ENCODE data around the gene RASSF3. TPM values are rescaled to one million over a fixed set of nuclear protein-coding genes. Genes with fewer than 3 reads are reported as not detected.

The RASSF3 gene
- total and polyA plus RNA-seq, 2 experiments from 2014 or later: 4.8 to 23.6 TPM

DNA sequence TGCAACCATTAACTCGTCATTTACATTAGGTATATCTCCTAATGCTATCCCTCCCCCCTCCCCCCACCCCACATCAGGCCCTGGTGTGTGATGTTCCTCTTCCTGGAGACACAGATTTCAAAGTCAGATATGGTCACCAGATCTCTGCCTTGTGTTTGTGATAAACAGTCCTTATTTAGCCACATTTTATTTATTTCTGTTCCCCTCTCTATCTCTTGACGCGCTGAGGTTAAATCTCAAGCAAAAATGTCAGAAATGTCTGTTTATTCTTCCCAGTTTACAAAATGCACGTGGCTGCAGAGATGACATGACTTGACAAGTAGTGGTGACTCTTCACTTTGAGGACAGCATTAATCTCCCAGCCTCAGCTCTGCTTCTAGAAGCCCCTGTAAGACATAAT lies 11.5 kb upstream of the RASSF3 start:
- TF ChIP-seq, protein P1, sequence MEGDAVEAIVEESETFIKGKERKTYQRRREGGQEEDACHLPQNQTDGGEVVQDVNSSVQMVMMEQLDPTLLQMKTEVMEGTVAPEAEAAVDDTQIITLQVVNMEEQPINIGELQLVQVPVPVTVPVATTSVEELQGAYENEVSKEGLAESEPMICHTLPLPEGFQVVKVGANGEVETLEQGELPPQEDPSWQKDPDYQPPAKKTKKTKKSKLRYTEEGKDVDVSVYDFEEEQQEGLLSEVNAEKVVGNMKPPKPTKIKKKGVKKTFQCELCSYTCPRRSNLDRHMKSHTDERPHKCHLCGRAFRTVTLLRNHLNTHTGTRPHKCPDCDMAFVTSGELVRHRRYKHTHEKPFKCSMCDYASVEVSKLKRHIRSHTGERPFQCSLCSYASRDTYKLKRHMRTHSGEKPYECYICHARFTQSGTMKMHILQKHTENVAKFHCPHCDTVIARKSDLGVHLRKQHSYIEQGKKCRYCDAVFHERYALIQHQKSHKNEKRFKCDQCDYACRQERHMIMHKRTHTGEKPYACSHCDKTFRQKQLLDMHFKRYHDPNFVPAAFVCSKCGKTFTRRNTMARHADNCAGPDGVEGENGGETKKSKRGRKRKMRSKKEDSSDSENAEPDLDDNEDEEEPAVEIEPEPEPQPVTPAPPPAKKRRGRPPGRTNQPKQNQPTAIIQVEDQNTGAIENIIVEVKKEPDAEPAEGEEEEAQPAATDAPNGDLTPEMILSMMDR (IDR thresholded peaks at IDR 0.05; ENCODE audit: low read depth, low read length): no peak
- H3K27me3 ChIP-seq: no peaks in the 10 kb centered on the region
- no peak for DNase-seq (ENCODE audit: low read depth in 1 of 2, low spot score in 1 of 2)

DNA sequence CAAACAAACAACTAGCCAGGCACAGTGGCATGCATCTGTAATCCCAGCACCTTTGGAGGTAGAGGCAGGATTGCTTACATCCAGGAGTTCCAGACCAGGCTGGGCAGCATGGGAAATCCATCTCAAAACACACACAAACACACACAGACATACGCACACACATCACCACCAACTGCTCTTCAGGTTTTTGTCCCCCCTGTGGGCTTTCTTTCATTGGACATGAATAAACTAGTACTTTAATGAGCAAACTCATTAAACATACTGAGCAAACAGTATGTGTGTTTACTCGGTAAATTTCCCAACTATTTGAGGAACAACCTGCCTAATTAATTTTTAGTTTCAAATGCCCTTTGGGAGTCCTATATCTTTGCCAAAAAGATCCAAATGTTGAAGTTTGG lies 10.1 kb upstream of the RASSF3 start:
- Histone ChIP-seq H3K27me3 (no peaks in the 10 kb centered on the region), H3K4me1 (ENCODE audit: low read depth) (no peaks in the 10 kb centered on the region), H3K36me3 (no peaks in the 10 kb centered on the region), H3K4me3 (no peak overlapping the region), H3K27ac (no peak overlapping the region), H3K9me3 (ENCODE audit: low read depth) (no peaks in the 10 kb centered on the region)
- DNase-seq (ENCODE audit: low read depth in 1 of 2, low spot score in 1 of 2): no peak
- TF ChIP-seq, protein P1 (IDR thresholded peaks at IDR 0.05; ENCODE audit: low read depth, low read length): no peak

More for the DNA sequence above, 11.5 kb upstream of the RASSF3 start:
- Histone ChIP-seq H3K4me1 (ENCODE audit: low read depth) (no peaks in the 10 kb centered on the region), H3K27ac (no peak overlapping the region), H3K36me3 (no peaks in the 10 kb centered on the region), H3K9me3 (ENCODE audit: low read depth) (no peaks in the 10 kb centered on the region), H3K4me3 (no peak overlapping the region)

DNA sequence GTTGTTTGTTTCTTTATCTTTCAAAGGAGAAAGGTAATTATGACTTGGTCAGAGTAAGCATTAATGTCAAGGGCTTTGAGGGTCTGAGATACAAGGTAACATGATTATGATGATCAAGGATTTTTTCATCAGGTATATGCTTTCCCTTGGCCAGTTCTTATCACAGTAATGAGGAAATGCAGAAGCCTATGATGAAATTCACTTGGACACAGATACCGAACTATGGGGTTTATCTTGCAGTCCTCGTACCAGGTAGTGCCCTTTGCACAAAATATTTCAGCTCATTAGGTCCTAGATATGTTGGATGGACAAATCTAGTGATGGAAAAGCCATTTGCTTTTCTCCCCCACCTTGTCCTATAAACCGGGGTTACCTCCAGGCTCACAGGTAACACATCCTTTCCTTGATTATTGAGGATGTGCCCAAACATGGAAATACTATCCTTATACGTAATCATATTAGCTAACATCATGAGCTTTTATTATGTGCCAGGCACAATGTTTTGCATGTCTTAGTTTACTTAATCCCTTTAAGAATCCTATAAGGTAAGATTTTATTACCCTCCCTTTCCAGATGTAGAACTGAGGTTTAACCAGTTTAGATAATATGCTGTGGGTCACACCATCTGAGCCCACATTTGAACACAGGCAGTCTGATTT lies 7.0 kb upstream of the RASSF3 start:
- TF ChIP-seq, protein P1 (IDR thresholded peaks at IDR 0.05; ENCODE audit: low read depth, low read length): no peak
- Histone ChIP-seq H3K27ac (no peak overlapping the region), H3K36me3 (no peaks in the 10 kb centered on the region), H3K4me1 (ENCODE audit: low read depth) (no peaks in the 10 kb centered on the region), H3K4me3 (no peak overlapping the region), H3K27me3 (no peaks in the 10 kb centered on the region), H3K9me3 (ENCODE audit: low read depth) (no peaks in the 10 kb centered on the region)
- no peak for DNase-seq (ENCODE audit: low read depth in 1 of 2, low spot score in 1 of 2)

DNA sequence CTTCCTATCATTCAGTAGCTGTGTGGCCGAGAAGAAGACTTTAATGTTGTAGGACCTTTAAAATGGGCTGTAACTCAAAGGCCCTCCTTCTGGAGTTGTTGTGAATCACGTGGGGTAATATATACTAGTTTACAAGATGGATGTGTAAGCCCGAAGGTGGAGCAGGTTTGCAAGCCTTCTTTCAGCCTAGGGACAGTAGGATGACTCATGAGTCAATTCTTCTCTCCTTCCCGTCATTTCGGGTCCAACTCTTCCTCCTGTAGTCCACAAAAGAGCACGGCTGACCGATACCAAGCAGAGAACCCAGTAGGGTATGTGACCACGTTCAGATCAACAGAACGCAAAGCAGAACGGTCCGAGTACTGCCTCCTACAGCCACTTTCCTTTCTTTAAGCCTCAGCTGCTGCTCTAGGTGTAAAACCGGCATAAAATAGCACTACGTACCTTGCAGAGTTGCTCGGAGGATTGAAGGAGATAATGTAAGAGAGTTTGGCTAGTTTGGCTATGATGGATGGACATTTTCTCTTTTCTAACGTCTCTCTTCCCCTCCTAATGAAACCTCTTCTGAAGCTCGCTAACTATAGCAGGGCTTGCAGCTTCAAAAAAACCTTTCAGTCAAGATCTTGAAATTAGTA lies 1.3 kb upstream of the RASSF3 start:
- TF ChIP-seq, protein P1 (IDR thresholded peaks at IDR 0.05; ENCODE audit: low read depth, low read length): peak; percentile 20
- Histone ChIP-seq H3K27ac (peak overlapping the region; percentile 83), H3K9me3 (ENCODE audit: low read depth) (no peaks in the 10 kb centered on the region), H3K27me3 (no peaks in the 10 kb centered on the region), H3K4me3 (peak overlapping the region; percentile 78), H3K36me3 (no peaks in the 10 kb centered on the region), H3K4me1 (ENCODE audit: low read depth) (peaks cover 3% of the 10 kb centered on the region)
- peak; percentile 30 to 49 for DNase-seq (ENCODE audit: low read depth in 1 of 2, low spot score in 1 of 2)

DNA sequence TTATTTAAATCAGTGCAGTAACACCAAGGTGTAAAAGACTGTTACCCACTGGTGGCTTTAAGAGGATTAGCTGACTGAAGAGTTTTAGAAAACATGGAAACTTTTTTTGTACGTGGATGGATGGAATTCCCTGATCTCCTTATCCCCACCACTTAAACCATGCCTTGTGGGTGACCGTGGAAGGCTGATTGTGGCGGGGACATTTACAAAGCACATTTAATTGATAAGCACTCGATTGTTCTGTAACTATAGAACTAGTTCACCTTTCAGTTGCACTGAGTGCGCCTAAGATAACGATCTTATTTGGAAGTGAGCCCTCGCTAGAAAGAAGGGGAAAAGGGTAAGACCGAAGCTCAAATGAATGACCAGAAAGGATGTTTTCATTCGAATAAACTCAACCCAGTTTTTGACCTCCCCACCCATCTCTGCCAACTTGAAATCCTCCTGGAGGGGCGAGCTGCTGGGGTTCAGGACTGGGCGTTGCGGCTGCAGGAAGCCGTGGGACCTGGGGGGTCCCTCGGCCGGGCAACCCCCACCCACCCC lies 688 bp upstream of the RASSF3 start:
- TF ChIP-seq, protein P1 (IDR thresholded peaks at IDR 0.05; ENCODE audit: low read depth, low read length): no peak
- DNase-seq (ENCODE audit: low read depth in 1 of 2, low spot score in 1 of 2): peak; percentile 19 to 21
- Histone ChIP-seq H3K4me1 (ENCODE audit: low read depth) (peaks cover 3% of the 10 kb centered on the region), H3K27ac (peak overlapping the region; percentile 83), H3K27me3 (no peaks in the 10 kb centered on the region), H3K9me3 (ENCODE audit: low read depth) (no peaks in the 10 kb centered on the region), H3K4me3 (peak overlapping the region; percentile 78), H3K36me3 (no peaks in the 10 kb centered on the region)
